Ishikawa (cell line): ENCODE data around the gene GLRB.
A peak's percentile ranks its signal among the peaks of the same experiment; 100 is the strongest.

Source experiments
- CEBPB ChIP-seq: IDR thresholded peaks from 2 replicates; pipeline ENCODE4 v1.6.1; 2012
- CREB1 ChIP-seq: IDR thresholded peaks from 2 replicates; pipeline ENCODE4 v1.6.1; 2012; ENCODE audit warnings: low read depth
- EGR1 ChIP-seq: IDR thresholded peaks from 2 replicates; pipeline ENCODE4 v1.6.1; 2012
- EP300 ChIP-seq: IDR thresholded peaks from 2 replicates; pipeline ENCODE4 v1.6.1; 2012; ENCODE audit warnings: borderline replicate concordance
- MAX ChIP-seq: IDR thresholded peaks from 2 replicates; pipeline ENCODE4 v1.6.1; 2012
- RAD21 ChIP-seq: IDR thresholded peaks from 2 replicates; pipeline ENCODE4 v1.6.1; 2012; ENCODE audit warnings: low read depth
- REST ChIP-seq: IDR thresholded peaks from 2 replicates; pipeline ENCODE4 v1.6.1; 2012; ENCODE audit warnings: low read depth, mild to moderate bottlenecking
- TAF1 ChIP-seq: IDR thresholded peaks from 2 replicates; pipeline ENCODE4 v1.6.1; 2012; ENCODE audit warnings: low read depth, mild to moderate bottlenecking
- TCF12 ChIP-seq: IDR thresholded peaks from 2 replicates; pipeline ENCODE4 v1.6.1; 2012; ENCODE audit warnings: low read depth
- TEAD4 ChIP-seq: IDR thresholded peaks from 2 replicates; pipeline ENCODE4 v1.6.1; 2012
- USF1 ChIP-seq: IDR thresholded peaks from 2 replicates; pipeline ENCODE4 v1.6.1; 2012
- YY1 ChIP-seq: IDR thresholded peaks from 2 replicates; pipeline ENCODE4 v1.6.1; 2012; ENCODE audit warnings: low read depth
- ZBTB7A ChIP-seq: IDR thresholded peaks from 2 replicates; pipeline ENCODE4 v1.6.1; 2012; ENCODE audit warnings: low read depth

DNA sequence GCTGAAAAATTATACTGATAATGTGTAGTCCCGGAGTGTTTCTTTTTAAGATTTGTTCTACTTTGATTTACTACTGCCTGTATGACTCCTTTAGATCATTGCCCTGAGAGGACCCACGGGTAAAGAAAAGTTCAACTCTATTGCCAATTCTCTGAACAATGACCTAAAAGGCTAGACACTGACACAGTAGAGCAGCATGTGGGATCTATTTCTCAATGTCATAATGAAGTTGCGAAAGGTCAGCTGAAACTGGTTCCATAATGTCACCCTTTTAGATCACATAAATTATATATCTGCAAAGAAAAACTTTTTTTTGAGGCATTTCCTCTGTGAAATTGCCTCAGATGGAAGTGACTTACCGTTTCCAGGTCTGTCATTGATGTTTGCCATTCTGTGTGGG, 67.4 kb downstream of the GLRB start:
- TF ChIP-seq YY1 (no peak), CEBPB (peak; percentile 81), CREB1 (no peak), RAD21 (no peak), EGR1 (no peak), TCF12 (no peak), USF1 (no peak), EP300 (no peak), REST (no peak), MAX (no peak), TAF1 (no peak), TEAD4 (no peak), ZBTB7A (no peak)
